Heart right ventricle (tissue), 16 donors: ENCODE data around the gene SERTAD4. TPM values are rescaled to one million over a fixed set of nuclear protein-coding genes. Genes with fewer than 3 reads are reported as not detected.

ENCODE experiments used
- ATAC-seq, 8 donors: fragments of 200-7000 bp; cut with Tn5 transposase; one replicate each; pipeline ENCODE4 v1.9.1; 2020; ENCODE audit warnings: mild to moderate bottlenecking in 8 of 8, moderate library complexity in 8 of 8, moderate number of reproducible peaks in 1 of 8
- DNase-seq, 2 donors: peaks; one replicate each; pipeline ENCODE4 v3.0.0-alpha.2; 2020
- H3K27ac ChIP-seq, 10 donors: fragments of 200-600 bp; sonication (generic) in 2 of 10; one replicate each; pipeline versions ENCODE4 v1.5.0 to v1.8.0; 2020 to 2022; ENCODE audit warnings: mild to moderate bottlenecking in 3 of 10
- H3K27me3 ChIP-seq, 7 donors: fragments of 200-600 bp; one replicate each; pipeline ENCODE4 v1.8.0; 2021 to 2022; ENCODE audit warnings: mild to moderate bottlenecking in 2 of 7
- H3K36me3 ChIP-seq, 9 donors: fragments of 200-600 bp; sonication (generic) in 1 of 9; one replicate each; pipeline versions ENCODE4 v1.5.0 to v1.8.0; 2020 to 2022; ENCODE audit warnings: mild to moderate bottlenecking in 2 of 9
- H3K4me1 ChIP-seq, 9 donors: fragments of 200-600 bp; sonication (generic) in 1 of 9; one replicate each; pipeline versions ENCODE4 v1.5.0 to v1.8.0; 2020 to 2022; ENCODE audit warnings: mild to moderate bottlenecking in 4 of 9
- H3K4me3 ChIP-seq, 10 donors: fragments of 200-600 bp; sonication (generic) in 2 of 10; one replicate each; pipeline versions ENCODE4 v1.5.0 to v1.8.0; 2020 to 2022; ENCODE audit warnings: mild to moderate bottlenecking in 7 of 10, moderate library complexity in 2 of 10
- H3K9me3 ChIP-seq, 11 donors: fragments of 200-600 bp in 10 of 11; sonication (generic) in 2 of 11; one replicate each; pipeline versions ENCODE4 v1.5.0 to v1.8.0; 2013 to 2022; ENCODE audit warnings: mild to moderate bottlenecking in 2 of 11, control low read depth in 1 of 11, moderate library complexity in 1 of 11
- CTCF ChIP-seq, 9 donors: fragments of 200-600 bp; sonication (generic) in 2 of 9; IDR thresholded peaks; one replicate each; pipeline versions ENCODE4 v1.5.0 to v1.8.0; 2021 to 2022; ENCODE audit warnings: antibody characterized with exemption in 9 of 9, mild to moderate bottlenecking in 5 of 9, moderate library complexity in 1 of 9
- WGBS, 2 donors: extraction: QIAGEN DNeasy Blood & Tissue Kit; methylation state at CpG; one replicate each; pipeline ENCODE4 v1.1.7; 2013; ENCODE audit warnings: inconsistent platforms in 1 of 2; 5-methylcytosine and 5-hydroxymethylcytosine counted together
- intact Hi-C, 10 donors: fragments of 100-400 bp; cut with DNase I; formaldehyde crosslinking; loops; one replicate each; pipeline versions ENCODE4 v1.11.1 to v1.14.2; 2022
- polyA plus RNA-seq, 2 donors: library from polyadenylated mRNA; stranded (reverse); fragments of 200-250 nt; gene quantifications; one replicate each; pipeline ENCODE4 v1.2.3, GENCODE V29; 2013
- total RNA-seq, 10 donors: library from RNA; stranded (reverse); fragmentation: NEBNext Ultra II Directional in 3 of 10; extraction: Animal tissue kit (Norgen Biotek cat#: 25700) in 3 of 10; gene quantifications; one replicate each; pipeline versions ENCODE4 v1.2.1 to v1.2.4, GENCODE V29; 2021 to 2023
- donor health status: Arrhythmogenic right ventricular cardiomyopathy.
- donor health status: ischemic (EF 13 %, LVEDD 7.1; RV severe dilation, severe dysfunction).
- donor health status: healthy with polysubstance abuse.
- donor health status: DM: no; HTN: yes; CAD: no.
- donor health status: DM: no; HTN: no; CAD: no.
- donor health status: ischemic (EF 25% LVEDD 6.9; RV normal size, moderate dysfunction).
- donor health status: ischemic (EF 25% LVEDD 5.7; RV mildly dilated, moderate dysfunction).
- donor health status: healthy.
- donor health status: DM: yes; HTN: yes; CAD: no.
- donor health status: Ischemic cardiomyopathy.
- donor health status: ischemic (EF 35%, LVEDD 5.7; RV mildly dilated, moderate dysfunction).
- donor health status: nonischemic (EF 11% LVEDD 7.7; RV severe dilation, severe dysfunction).
- donor health status: DM: yes; HTN: yes; CAD: no.
- donor health status: PGD.
- donor health status: ischemic (EF 29% LVEDD 5.4; RV normal size, mild dysfunction).
- donor health status: nonischemic (EF 23%, LVEDD 6.1; RV moderate dilation, normal function).

Gene SERTAD4
- total and polyA plus RNA-seq, 12 donors: 1.5 to 5.4 (median 2.4) TPM

- ATAC-seq: no peak
- Histone ChIP-seq H3K27me3 (peaks cover 0 to 32% (median 9%) of the 10 kb centered on the region in 7 donors), H3K4me3 (no peak overlapping the region), H3K27ac (no peak overlapping the region), H3K4me1 (peaks cover 0 to 10% (median 5%) of the 10 kb centered on the region in 9 donors), H3K36me3 (no peaks in the 10 kb centered on the region), H3K9me3 (no peaks in the 10 kb centered on the region)
- no peak for TF ChIP-seq CTCF (IDR thresholded peaks at IDR 0.05)
- WGBS, 2 donors: 85 to 93% methylated on average over 4 of the region's 4 CpGs
- DNase-seq: no peak
- intact Hi-C loops: no loop called here
Observed at GRCh38 chr1:210269981-210270380, 37.4 kb downstream of the SERTAD4 start.

- TF ChIP-seq CTCF (IDR thresholded peaks at IDR 0.05): no peak
- intact Hi-C loops: no loop called here
- WGBS, 2 donors: 52 to 53% methylated on average over 6 of the region's 6 CpGs
- H3K4me3 ChIP-seq: no peak overlapping the region
- peaks cover 0 to 24% (median 2%) of the 10 kb centered on the region in 7 donors for H3K27me3 ChIP-seq
- no peaks in the 10 kb centered on the region for H3K9me3 ChIP-seq
- H3K4me1 ChIP-seq: no peaks in the 10 kb centered on the region
- DNase-seq: no peak
- H3K27ac ChIP-seq: no peak overlapping the region
- H3K36me3 ChIP-seq: no peaks in the 10 kb centered on the region
- ATAC-seq: no peak
Observed at GRCh38 chr1:210272666-210273065, 40.1 kb downstream of the SERTAD4 start.

- Histone ChIP-seq H3K4me1 (no peaks in the 10 kb centered on the region), H3K36me3 (no peaks in the 10 kb centered on the region), H3K27me3 (peaks cover 0 to 8% (median 0%) of the 10 kb centered on the region in 7 donors), H3K27ac (no peak overlapping the region), H3K9me3 (peaks cover 0 to 31% (median 14%) of the 10 kb centered on the region in 11 donors), H3K4me3 (no peak overlapping the region)
- DNase-seq: no peak
- 71 to 87% methylated on average over 5 of the region's 5 CpGs for WGBS, 2 donors
- intact Hi-C loops: no loop called here
- no peak for TF ChIP-seq CTCF (IDR thresholded peaks at IDR 0.05)
- no peak for ATAC-seq
Observed at GRCh38 chr1:210280221-210280620, 47.6 kb downstream of the SERTAD4 start.

- TF ChIP-seq CTCF (IDR thresholded peaks at IDR 0.05): no peak
- H3K27ac ChIP-seq: no peak overlapping the region
- intact Hi-C loops: no loop called here
- peaks cover 0 to 34% (median 0%) of the 10 kb centered on the region in 7 donors for H3K27me3 ChIP-seq
- H3K36me3 ChIP-seq: no peaks in the 10 kb centered on the region
- no peaks in the 10 kb centered on the region for H3K9me3 ChIP-seq
- peaks cover 0 to 20% (median 15%) of the 10 kb centered on the region in 9 donors for H3K4me1 ChIP-seq
- no peak overlapping the region for H3K4me3 ChIP-seq
- DNase-seq (no peak), ATAC-seq (no peak)
- 90 to 93% methylated on average over 4 of the region's 4 CpGs for WGBS, 2 donors
Observed at GRCh38 chr1:210288116-210288515, 55.5 kb downstream of the SERTAD4 start.
